GM21447 (cell line): Measurements from ENCODE around the gene DNAH1.

ENCODE experiments used
- ATAC-seq: cut with Tn5 transposase; IDR thresholded peaks from one replicate; pipeline ENCODE4 v1.9.1; 2021; ENCODE audit not compliant: unreplicated experiment

The DNAH1 gene

DNA sequence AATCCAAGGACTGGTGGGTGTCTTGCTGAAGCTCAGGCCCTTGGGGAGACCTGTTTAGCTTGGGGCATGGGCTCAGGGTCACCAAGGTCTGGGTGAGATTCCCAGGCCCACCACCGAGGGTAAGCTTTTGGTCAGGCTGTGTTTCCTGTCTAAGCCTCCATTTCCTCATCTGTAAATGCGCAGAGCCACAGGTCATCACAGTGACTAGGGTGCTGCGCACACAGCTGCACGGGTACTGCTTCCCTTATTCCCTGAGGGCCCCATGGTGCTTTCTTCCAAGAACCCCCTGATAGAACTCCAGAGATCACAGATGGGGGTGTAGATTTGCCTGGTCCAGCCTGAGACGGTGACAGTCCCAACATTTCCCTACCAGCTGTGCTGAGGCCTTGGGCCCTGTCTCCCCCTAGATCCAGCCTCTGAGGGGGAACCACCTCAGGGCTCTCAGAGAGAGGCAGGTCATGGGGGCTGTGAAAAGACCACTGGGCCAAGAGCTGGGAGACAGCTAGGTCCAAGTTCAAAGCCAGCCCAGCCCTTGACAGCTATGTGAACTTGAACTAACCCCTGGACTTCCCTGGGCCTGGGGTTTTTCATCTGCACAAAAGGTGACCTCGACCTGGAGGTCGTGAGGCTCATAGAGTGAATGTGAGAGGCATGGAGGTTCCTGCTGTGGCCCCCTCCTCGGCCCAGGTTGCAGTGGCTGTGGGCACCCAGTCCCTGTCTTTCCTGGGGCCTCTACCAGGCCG, 68.1 kb downstream of the DNAH1 start:
- no peak for ATAC-seq

- no peak for ATAC-seq
These were observed 69.0 kb downstream of the DNAH1 start for GRCh38 chr3:52385157-52385556.

DNA sequence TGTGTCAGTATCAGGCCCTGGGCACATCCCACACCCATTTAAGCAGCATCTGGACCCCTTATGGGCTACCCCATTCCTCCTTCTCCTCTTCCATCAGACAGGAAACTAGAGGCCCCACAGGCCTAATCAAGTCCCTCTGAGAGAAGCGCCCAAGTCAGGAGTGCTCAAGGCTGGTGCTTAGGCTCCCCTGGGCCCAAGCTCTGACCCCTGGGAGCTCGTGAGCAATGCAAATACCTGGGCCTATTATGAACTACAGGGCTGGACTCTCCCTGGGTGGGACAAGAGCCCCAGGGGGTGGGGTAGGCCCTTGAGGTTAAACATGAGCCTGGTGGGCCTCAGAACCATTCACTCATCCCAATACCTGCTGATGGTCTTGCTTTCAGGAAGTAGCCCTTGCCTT, 71.4 kb downstream of the DNAH1 start:
- no peak for ATAC-seq

GRCh38 chr3:52388348-52388821, 72.3 kb downstream of the DNAH1 start:
- no peak for ATAC-seq

DNA sequence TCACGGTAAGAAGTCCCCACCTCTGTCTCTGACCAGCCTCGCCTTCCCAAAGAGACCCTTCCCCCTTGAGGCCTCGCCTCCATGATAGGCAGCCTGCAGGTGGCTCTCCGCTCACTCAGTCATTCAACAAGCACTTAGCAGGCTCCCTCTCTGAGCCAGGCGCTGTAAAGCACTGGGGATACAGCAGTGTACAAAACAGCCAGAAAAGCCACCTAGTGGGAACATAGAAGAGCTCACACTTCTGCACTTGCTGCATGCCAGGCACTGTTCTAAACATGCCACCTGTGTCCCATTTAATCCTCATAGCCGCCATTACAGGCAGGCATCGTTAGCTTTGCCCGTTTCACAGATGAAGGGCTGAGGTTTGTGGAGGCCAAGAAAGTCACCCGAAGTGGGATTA, 72.8 kb downstream of the DNAH1 start:
- ATAC-seq, result no peak

GRCh38 chr3:52391096-52391495, 75.0 kb downstream of the DNAH1 start:
- ATAC-seq, result no peak

GRCh38 chr3:52392216-52392930, 76.3 kb downstream of the DNAH1 start:
- no peak for ATAC-seq

- ATAC-seq, result no peak
These were observed 77.2 kb downstream of the DNAH1 start for GRCh38 chr3:52393131-52393807.

DNA sequence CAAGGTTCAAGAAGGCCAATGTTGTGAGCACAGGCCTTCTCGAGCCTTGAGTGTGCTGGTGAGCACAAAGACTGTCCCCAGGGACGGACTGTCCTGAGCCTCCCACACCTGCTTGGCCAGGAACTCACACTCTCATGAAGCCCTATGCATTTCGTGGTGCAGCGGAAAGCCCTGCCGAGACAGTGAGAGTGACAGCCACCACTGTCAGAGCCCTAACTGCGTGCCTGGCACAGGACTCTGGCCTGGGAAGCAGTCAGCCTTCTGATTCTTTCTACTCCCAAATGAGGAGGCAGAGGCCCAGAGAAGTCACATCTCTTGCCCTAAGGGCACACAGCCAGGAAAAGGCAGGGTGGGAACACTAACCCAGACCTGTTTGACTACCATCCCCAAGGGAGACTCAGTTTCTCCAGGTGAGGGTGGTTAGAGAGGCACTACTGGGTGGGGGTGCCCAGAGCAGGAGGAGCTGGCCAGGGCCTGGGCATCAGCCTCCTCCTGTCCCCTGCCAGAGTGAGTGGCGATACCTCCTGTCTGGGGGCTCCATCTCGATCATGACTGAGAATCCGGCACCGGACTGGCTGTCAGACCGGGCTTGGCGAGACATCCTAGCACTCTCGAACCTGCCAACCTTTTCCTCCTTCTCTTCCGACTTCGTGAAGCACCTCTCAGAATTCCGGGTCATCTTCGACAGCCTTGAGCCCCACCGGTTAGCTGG, 78.0 kb downstream of the DNAH1 start:
- ATAC-seq, result no peak

DNA sequence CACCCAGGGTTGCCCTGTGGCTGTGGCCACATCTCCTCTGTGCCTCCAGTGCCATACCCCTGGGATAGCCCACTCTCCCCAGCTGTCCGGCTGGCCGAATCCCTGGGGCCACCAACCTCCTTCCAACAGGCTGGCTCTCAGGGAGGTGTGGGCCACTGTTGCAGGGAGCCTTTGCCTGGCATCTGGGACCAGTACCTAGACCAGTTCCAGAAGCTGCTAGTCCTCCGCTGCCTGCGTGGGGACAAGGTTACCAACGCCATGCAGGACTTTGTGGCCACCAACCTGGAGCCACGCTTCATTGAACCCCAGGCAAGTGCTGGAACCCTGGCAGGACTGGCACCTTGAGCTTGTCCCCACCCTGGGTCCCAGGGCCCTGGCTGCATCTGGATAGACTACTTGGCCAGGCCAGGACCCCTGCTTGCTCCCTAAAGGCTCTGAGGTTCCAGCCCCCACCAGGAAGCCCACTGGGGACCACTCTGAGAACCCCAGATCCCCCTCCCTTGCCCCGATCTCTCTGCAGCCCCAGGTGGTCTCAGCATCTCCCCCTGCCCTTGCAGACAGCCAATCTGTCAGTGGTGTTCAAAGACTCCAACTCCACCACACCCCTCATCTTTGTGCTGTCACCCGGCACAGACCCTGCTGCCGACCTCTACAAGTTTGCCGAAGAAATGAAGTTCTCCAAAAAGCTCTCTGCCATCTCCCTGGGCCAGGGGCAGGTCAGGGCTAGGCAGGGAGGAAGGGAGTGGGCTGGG, 78.8 kb downstream of the DNAH1 start:
- no peak for ATAC-seq

DNA sequence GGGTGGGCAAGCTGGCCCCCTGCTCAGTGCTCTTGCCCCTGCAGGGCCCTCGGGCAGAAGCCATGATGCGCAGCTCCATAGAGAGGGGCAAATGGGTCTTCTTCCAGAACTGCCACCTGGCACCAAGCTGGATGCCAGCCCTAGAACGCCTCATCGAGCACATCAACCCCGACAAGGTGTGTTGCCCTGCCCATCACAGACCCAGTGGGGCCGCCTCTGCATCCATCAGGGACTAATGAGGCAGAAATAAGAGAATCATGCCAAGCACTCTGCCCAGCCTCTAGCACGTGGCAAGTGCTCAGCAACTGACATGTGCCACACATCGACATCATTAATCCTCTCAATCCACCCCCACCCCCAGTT, 79.4 kb downstream of the DNAH1 start:
- no peak for ATAC-seq

DNA sequence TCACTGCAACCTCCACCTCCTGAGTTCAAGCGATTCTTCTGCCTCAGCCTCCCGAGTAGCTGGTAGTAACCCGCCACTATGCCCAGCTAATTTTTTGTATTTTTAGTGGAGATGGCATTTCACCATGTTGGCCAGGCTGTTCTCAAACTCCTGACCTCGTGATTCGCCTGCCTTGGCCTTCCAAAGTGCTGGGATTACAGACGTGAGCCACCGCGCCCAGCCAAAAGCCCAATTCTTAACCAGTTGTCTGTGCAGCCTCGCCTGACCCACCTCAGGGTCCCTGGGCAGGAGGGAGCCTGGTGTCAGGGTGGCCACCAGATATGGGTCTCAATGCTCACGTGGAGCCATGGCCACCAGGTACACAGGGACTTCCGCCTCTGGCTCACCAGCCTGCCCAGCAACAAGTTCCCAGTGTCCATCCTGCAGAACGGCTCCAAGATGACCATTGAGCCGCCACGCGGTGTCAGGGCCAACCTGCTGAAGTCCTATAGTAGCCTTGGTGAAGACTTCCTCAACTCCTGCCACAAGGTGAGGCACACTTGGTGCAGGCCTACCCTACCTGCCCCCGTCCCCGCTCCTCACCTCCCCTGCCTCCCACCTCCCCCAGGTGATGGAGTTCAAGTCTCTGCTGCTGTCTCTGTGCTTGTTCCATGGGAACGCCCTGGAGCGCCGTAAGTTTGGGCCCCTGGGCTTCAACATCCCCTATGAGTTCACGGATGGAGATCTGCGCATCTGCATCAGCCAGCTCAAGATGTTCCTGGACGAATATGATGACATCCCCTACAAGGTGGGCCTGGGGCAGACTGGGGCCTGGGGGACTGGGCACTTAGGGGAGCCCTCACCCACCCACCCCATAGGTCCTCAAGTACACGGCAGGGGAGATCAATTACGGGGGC, 80.1 kb downstream of the DNAH1 start:
- ATAC-seq, result no peak

- no peak for ATAC-seq
These were observed 80.9 kb downstream of the DNAH1 start for GRCh38 chr3:52396907-52397591.

GRCh38 chr3:52397676-52398399, 81.7 kb downstream of the DNAH1 start:
- no peak for ATAC-seq

DNA sequence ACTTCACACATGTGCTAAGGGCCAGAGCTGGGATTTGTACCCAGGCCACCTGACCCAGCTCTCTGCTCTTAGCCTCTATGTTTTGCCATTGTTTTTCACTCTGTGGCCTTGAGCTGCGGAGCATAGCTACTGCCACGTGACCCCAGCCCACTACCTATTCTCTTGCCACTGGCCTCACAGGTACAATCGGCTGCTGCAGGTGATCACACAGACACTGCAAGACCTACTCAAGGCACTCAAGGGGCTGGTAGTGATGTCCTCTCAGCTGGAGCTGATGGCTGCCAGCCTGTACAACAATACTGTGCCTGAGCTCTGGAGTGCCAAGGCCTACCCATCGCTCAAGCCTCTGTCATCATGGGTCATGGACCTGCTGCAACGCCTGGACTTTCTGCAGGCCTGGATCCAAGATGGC, 82.6 kb downstream of the DNAH1 start:
- no peak for ATAC-seq

- ATAC-seq, result no peak
These were observed 83.0 kb downstream of the DNAH1 start for GRCh38 chr3:52399131-52399530.

- ATAC-seq, result no peak
These were observed 83.5 kb downstream of the DNAH1 start for GRCh38 chr3:52399593-52399992.

DNA sequence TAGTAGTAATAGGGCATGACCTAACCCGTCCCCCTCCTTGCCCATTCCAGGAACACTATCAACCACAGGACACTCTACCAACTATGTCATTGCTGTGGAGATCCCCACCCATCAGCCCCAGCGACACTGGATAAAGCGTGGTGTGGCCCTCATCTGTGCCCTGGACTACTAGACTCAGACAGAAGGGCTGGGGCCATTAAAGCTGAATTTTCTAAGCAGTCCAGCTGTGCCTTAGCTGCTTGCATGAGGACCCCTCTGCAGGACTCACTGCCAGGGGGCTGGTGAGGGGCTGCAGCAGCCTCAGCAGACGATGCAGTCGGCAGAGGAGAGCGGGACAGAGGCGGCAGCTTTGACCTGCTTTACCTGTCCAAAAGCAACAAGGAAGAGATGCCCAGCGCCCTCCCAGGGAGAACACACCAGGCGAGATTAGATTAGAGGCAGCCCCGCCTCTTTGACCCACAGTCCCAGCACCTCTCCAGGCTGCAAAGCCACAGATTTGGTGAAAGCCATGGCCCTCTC, 84.2 kb downstream of the DNAH1 start:
- no peak for ATAC-seq
